SK-N-SH (cell line): ENCODE results near the gene BCL7C. TPM values are rescaled to one million over a fixed set of nuclear protein-coding genes. Genes with fewer than 3 reads are reported as not detected.

ENCODE experiments used
- CTCF ChIA-PET: fragments of 300-600, 350-600 bp; formaldehyde crosslinking; extraction: SDS; loops from one replicate; lab custom pipeline; 2021; lab: Yijun Ruan, JAX
- POLR2A ChIA-PET: fragments of 350-600 bp; sonication (Branson Sonifier 250); formaldehyde crosslinking; extraction: SDS; loops from one replicate; lab custom pipeline; 2020; ENCODE audit warnings: antibody characterized with exemption, inconsistent platforms; lab: Yijun Ruan, JAX
- DNase-seq: peaks from one replicate; pipeline ENCODE4 v3.0.0; 2012
- H2AFZ ChIP-seq: fragments of 200-600 bp; sonication (generic); 2 replicates; pipeline ENCODE4 v1.8.1; 2016; ENCODE audit warnings: antibody characterized with exemption, mild to moderate bottlenecking, low read depth
- H3F3A ChIP-seq: fragments of 200-600 bp; sonication (generic); replicated peaks from 2 replicates; pipeline ENCODE3; 2016; ENCODE audit warnings: antibody characterized with exemption, mild to moderate bottlenecking; ENCODE audit not compliant: insufficient read depth
- H3K27ac ChIP-seq, 2 experiments: fragments of 200-500 bp in 1 of 2; fragments of 200-600 bp in 1 of 2; sonication (Bioruptor generic) in 1 of 2; sonication (generic), shearing (Covaris generic) in 1 of 2; 2 replicates each; pipeline versions ENCODE4 v1.5.1 to v1.6.1; 2014 to 2016; ENCODE audit warnings: low read depth in 2 of 2, inconsistent platforms in 1 of 2, low read length in 1 of 2, mild to moderate bottlenecking in 1 of 2, mixed read lengths in 1 of 2
- H3K27me3 ChIP-seq: fragments of 200-600 bp; sonication (generic), shearing (Covaris generic); 2 replicates; pipeline ENCODE4 v1.6.1; 2016; ENCODE audit warnings: mixed run types; ENCODE audit not compliant: insufficient read depth
- H3K36me3 ChIP-seq, 2 experiments: fragments of 200-500 bp in 1 of 2; fragments of 200-600 bp in 1 of 2; sonication (Bioruptor generic) in 1 of 2; sonication (generic) in 1 of 2; replicated peaks in 1 of 2; 2 replicates each; pipeline versions ENCODE3 to v1.5.1; 2014 to 2016; ENCODE audit warnings: low read length in 1 of 2, mild to moderate bottlenecking in 1 of 2; ENCODE audit not compliant: insufficient read depth in 2 of 2, control insufficient read depth in 1 of 2
- H3K4me1 ChIP-seq, 2 experiments: fragments of 200-500 bp in 1 of 2; fragments of 200-600 bp in 1 of 2; sonication (Bioruptor generic) in 1 of 2; sonication (generic), shearing (Covaris generic) in 1 of 2; 2 replicates each; pipeline versions ENCODE4 v1.5.1 to v1.6.1; 2014 to 2016; ENCODE audit warnings: low read depth in 1 of 2, low read length in 1 of 2, mixed run types in 1 of 2; ENCODE audit not compliant: insufficient read depth in 2 of 2, control insufficient read depth in 1 of 2
- H3K4me2 ChIP-seq: fragments of 200-600 bp; sonication (generic), shearing (Covaris generic); 2 replicates; pipeline ENCODE4 v1.6.1; 2017; ENCODE audit warnings: mixed run types
- H3K4me3 ChIP-seq, 2 experiments: fragments of 200-500 bp in 1 of 2; fragments of 200-600 bp in 1 of 2; sonication (Bioruptor generic) in 1 of 2; sonication (generic), shearing (Covaris generic) in 1 of 2; 2 replicates each; pipeline versions ENCODE4 v1.5.1 to v1.8.1; 2014 to 2016; ENCODE audit warnings: low read depth in 2 of 2, inconsistent platforms in 1 of 2, low read length in 1 of 2, mild to moderate bottlenecking in 1 of 2, mixed read lengths in 1 of 2, moderate library complexity in 1 of 2
- H3K79me2 ChIP-seq: fragments of 200-600 bp; sonication (generic); 2 replicates; pipeline ENCODE4 v1.8.1; 2017; ENCODE audit warnings: mild to moderate bottlenecking; ENCODE audit not compliant: insufficient read depth
- H3K9ac ChIP-seq: fragments of 200-600 bp; sonication (generic); 2 replicates; pipeline ENCODE4 v1.6.1; 2017; ENCODE audit warnings: mixed run types
- H3K9me2 ChIP-seq: fragments of 200-600 bp; sonication (generic); 2 replicates; pipeline ENCODE4 v1.6.1; 2017; ENCODE audit warnings: mixed run types
- H3K9me3 ChIP-seq: fragments of 200-600 bp; sonication (generic); 2 replicates; pipeline ENCODE4 v1.6.1; 2017; ENCODE audit warnings: mixed run types, mild to moderate bottlenecking, moderate library complexity
- H4K20me1 ChIP-seq: fragments of 200-600 bp; sonication (generic); 2 replicates; pipeline ENCODE4 v1.6.1; 2017; ENCODE audit warnings: mild to moderate bottlenecking, mixed run types; ENCODE audit not compliant: insufficient read depth
- SMC3 ChIP-seq: IDR thresholded peaks from 2 replicates; pipeline ENCODE4 v1.6.1; 2012; ENCODE audit warnings: low read depth, low read length, improper control_type of control experiment
- TCF12 ChIP-seq: IDR thresholded peaks from 2 replicates; pipeline ENCODE4 v1.4.0; 2012
- WGBS: methylation state at CpG from one replicate; pipeline ENCODE4 v1.1.6; 2017; ENCODE audit warnings: low lambda C conversion rate; 5-methylcytosine and 5-hydroxymethylcytosine counted together
- polyA plus RNA-seq, 3 experiments: library from polyadenylated mRNA; depleted of rRNA; stranded (reverse); fragments of >200 nt; gene quantifications; 2 replicates each; pipeline ENCODE4 v1.2.3, GENCODE V29; 2012
- small RNA-seq, 7 experiments: library from RNA; depleted of rRNA; stranded (forward); fragments of <200 nt; gene quantifications; one replicate each; pipeline ENCODE3, GENCODE V24; 2012
- TF ChIP-seq, protein P1 (sequence below): IDR thresholded peaks from 2 replicates; pipeline ENCODE4 v1.4.0; 2012; ENCODE audit warnings: low read depth, borderline replicate concordance

Gene BCL7C
- polyA plus RNA-seq, 1 of the 3 experiments (the other 2 are of a cell fraction) = 56.3 TPM

DNA sequence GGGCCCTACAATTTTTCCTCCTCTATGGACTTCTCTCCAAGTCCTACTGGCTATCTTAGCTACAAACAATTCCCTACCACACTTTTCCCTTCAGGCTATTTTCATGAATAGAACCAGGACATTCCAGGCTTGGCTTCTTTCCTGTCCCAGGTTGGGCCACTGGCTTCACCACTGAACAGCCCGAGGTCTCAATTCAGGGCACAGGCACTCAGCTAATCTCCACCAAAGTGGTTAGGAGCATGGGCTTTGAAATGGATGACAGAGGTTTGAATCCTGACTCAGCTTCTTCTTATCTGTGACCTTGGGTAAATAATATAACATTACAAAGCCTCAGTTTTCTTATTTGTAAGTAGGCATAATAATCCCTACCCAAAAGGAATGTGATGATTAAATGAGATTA, 56.0 kb downstream of the BCL7C start:
- POLR2A ChIA-PET = interaction anchor here (1.2 kb wide), 1 partner anchor 65 kb away, joined by 4 read pairs; no protein-coding TSS in a partner anchor
- 47% methylated on average over 1 of the region's 1 CpG for WGBS

More for the DNA sequence above, 56.0 kb downstream of the BCL7C start:
- no peaks in the 10 kb centered on the region for H3F3A ChIP-seq
- H3K27ac ChIP-seq = no peak overlapping the region
- CTCF ChIA-PET = interaction anchor here (0.8 kb wide), 1 partner anchor 24 kb away, joined by 3 read pairs; no protein-coding TSS in a partner anchor
- no peaks in the 10 kb centered on the region for H3K4me1 ChIP-seq
- H3K79me2 ChIP-seq = no peaks in the 10 kb centered on the region
- no peak for TF ChIP-seq SMC3
- TF ChIP-seq, protein P1, sequence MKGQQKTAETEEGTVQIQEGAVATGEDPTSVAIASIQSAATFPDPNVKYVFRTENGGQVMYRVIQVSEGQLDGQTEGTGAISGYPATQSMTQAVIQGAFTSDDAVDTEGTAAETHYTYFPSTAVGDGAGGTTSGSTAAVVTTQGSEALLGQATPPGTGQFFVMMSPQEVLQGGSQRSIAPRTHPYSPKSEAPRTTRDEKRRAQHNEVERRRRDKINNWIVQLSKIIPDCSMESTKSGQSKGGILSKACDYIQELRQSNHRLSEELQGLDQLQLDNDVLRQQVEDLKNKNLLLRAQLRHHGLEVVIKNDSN = no peak
- TF ChIP-seq TCF12 = no peak
- no peak overlapping the region for H3K4me3 ChIP-seq
- no peak overlapping the region for H2AFZ ChIP-seq
- no peaks in the 10 kb centered on the region for H3K36me3 ChIP-seq
- no peaks in the 10 kb centered on the region for H4K20me1 ChIP-seq
- H3K9me2 ChIP-seq = no peaks in the 10 kb centered on the region
- H3K9ac ChIP-seq = no peak overlapping the region
- no peaks in the 10 kb centered on the region for H3K9me3 ChIP-seq
- no peak for DNase-seq
- no peaks in the 10 kb centered on the region for H3K27me3 ChIP-seq
- H3K4me2 ChIP-seq = no peak overlapping the region

Small RNAs within 50 kb of the gene (small RNA-seq; reads per million reads assigned to genes)
- 0 reads per million in 7 experiments for gene MIR4519
- gene MIR762 = 0 reads per million in 7 experiments

Other genes starting within 250 kb of the BCL7C start
- gene PRR14, start 243.1 kb downstream of the BCL7C start, polyA plus RNA-seq (2012; rRNA removed) = 7.5 and 13.5 TPM in 2 replicates
- gene FBRS, start 235.6 kb downstream of the BCL7C start, polyA plus RNA-seq (2012; rRNA removed) = 9.6 and 11.5 TPM in 2 replicates
- gene SRCAP, start 194.9 kb downstream of the BCL7C start, polyA plus RNA-seq (2012; rRNA removed) = 3.7 and 5.6 TPM in 2 replicates
- 45.8 and 54.2 TPM in 2 replicates for gene PHKG2, start 145.7 kb downstream of the BCL7C start, polyA plus RNA-seq (2012; rRNA removed)
- 28.4 and 36.5 TPM in 2 replicates for gene CFAP119, start 132.0 kb downstream of the BCL7C start, polyA plus RNA-seq (2012; rRNA removed)
- 49.8 and 57.3 TPM in 2 replicates for gene RNF40, start 131.8 kb downstream of the BCL7C start, polyA plus RNA-seq (2012; rRNA removed)
- 4.7 and 5.1 TPM in 2 replicates for gene ZNF629, start 106.9 kb downstream of the BCL7C start, polyA plus RNA-seq (2012; rRNA removed)
- 35.9 and 45.7 TPM in 2 replicates for gene CTF1, start 2.5 kb upstream of the BCL7C start, polyA plus RNA-seq (2012; rRNA removed)
- gene FBXL19, start 29.5 kb upstream of the BCL7C start, polyA plus RNA-seq (2012; rRNA removed) = 18.3 and 20.6 TPM in 2 replicates
- gene ORAI3, start 55.0 kb upstream of the BCL7C start, polyA plus RNA-seq (2012; rRNA removed) = 29.0 and 31.8 TPM in 2 replicates
- gene SETD1A, start 63.7 kb upstream of the BCL7C start, polyA plus RNA-seq (2012; rRNA removed) = 2.4 and 6.8 TPM in 2 replicates
- 12.2 and 12.9 TPM in 2 replicates for gene HSD3B7, start 91.1 kb upstream of the BCL7C start, polyA plus RNA-seq (2012; rRNA removed)
- gene STX1B, start 116.6 kb upstream of the BCL7C start, polyA plus RNA-seq (2012; rRNA removed) = 21.2 and 23.0 TPM in 2 replicates
- gene STX4, start 139.5 kb upstream of the BCL7C start, polyA plus RNA-seq (2012; rRNA removed) = 117 TPM in 2 replicates
- 12.4 and 13.6 TPM in 2 replicates for gene ZNF668, start 180.2 kb upstream of the BCL7C start, polyA plus RNA-seq (2012; rRNA removed)
- gene ZNF646, start 180.3 kb upstream of the BCL7C start, polyA plus RNA-seq (2012; rRNA removed) = 2.7 and 3.4 TPM in 2 replicates
- 3.1 and 4.9 TPM in 2 replicates for gene PRSS53, start 194.9 kb upstream of the BCL7C start, polyA plus RNA-seq (2012; rRNA removed)
- gene VKORC1, start 200.7 kb upstream of the BCL7C start, polyA plus RNA-seq (2012; rRNA removed) = 419 and 434 TPM in 2 replicates
- 57.9 and 73.2 TPM in 2 replicates for gene BCKDK, start 214.3 kb upstream of the BCL7C start, polyA plus RNA-seq (2012; rRNA removed)
- gene KAT8, start 223.6 kb upstream of the BCL7C start, polyA plus RNA-seq (2012; rRNA removed) = 51.8 and 52.0 TPM in 2 replicates
- gene PRSS8, start 241.7 kb upstream of the BCL7C start, polyA plus RNA-seq (2012; rRNA removed) = 0.05 and 0.07 TPM in 2 replicates